Natural killer cell treated with Interleukin-12 subunit alpha and Interleukin-12 subunit beta and Interleukin-15 and Interleukin-18, amount 100 ng/mL, for 72 hours (primary cell): ENCODE measurements around the gene GNA15. TPM values are rescaled to one million over a fixed set of nuclear protein-coding genes. Genes with fewer than 3 reads are reported as not detected.
A peak's percentile ranks its signal among the peaks of the same experiment; 100 is the strongest.
"Not testable (repeated sequence)": the region's sequence is repeated elsewhere in the genome, so short reads cannot be mapped to it uniquely, and the experiment has no call there.

Experiments
- ATAC-seq, 2 donors: fragments of 150-1000 bp; cut with Tn5 transposase in 1 of 2; sonication (Bioruptor Pico), chemical (Tn5 transposase) in 1 of 2; 2 replicates each; pipeline ENCODE4 v1.10.0; 2021
- DNase-seq: peaks from one replicate; pipeline ENCODE4 v3.0.0; 2022; ENCODE audit warnings: low spot score
- H3K27ac Mint-ChIP-seq, 2 donors: 1 replicate in 1 of 2; 2 replicates in 1 of 2; pipeline ENCODE4 v1.8.0; 2022; ENCODE audit warnings: mixed read lengths in 2 of 2, mild to moderate bottlenecking in 1 of 2, moderate library complexity in 1 of 2
- H3K27me3 Mint-ChIP-seq, 2 donors: 1 replicate in 1 of 2; 2 replicates in 1 of 2; pipeline ENCODE4 v1.8.0; 2022; ENCODE audit warnings: mixed read lengths in 2 of 2
- H3K36me3 Mint-ChIP-seq: one replicate; pipeline ENCODE4 v1.8.0; 2022; ENCODE audit warnings: mixed read lengths
- H3K4me1 Mint-ChIP-seq, 2 donors: 1 replicate in 1 of 2; 2 replicates in 1 of 2; pipeline ENCODE4 v1.8.0; 2022; ENCODE audit warnings: low read depth in 2 of 2, mixed read lengths in 2 of 2, mild to moderate bottlenecking in 1 of 2
- H3K4me3 Mint-ChIP-seq: one replicate; pipeline ENCODE4 v1.8.0; 2022; ENCODE audit warnings: mixed read lengths
- H3K9me3 Mint-ChIP-seq: 2 replicates; pipeline ENCODE4 v1.8.0; 2022; ENCODE audit warnings: mixed read lengths
- total RNA-seq, 2 donors: library from RNA; stranded (reverse); gene quantifications; one replicate each; pipeline ENCODE4 v1.2.3, GENCODE V29; 2022

Gene GNA15
- total RNA-seq, 2 donors from 2014 or later = 22.2 to 33.3 TPM

GRCh38 chr19:3171894-3172672, 36.2 kb downstream of the GNA15 start:
- no peak overlapping the region for H3K27ac Mint-ChIP-seq
- no peak for DNase-seq
- H3K4me1 Mint-ChIP-seq = peaks cover 11 to 14% of the 10 kb centered on the region in 2 donors
- no peaks in the 10 kb centered on the region for H3K9me3 Mint-ChIP-seq
- no peaks in the 10 kb centered on the region for H3K27me3 Mint-ChIP-seq
- no peaks in the 10 kb centered on the region for H3K36me3 Mint-ChIP-seq
- peak; percentile 45 to 46 for ATAC-seq
- no peak overlapping the region for H3K4me3 Mint-ChIP-seq

- not testable (repeated sequence) for H3K9me3 Mint-ChIP-seq, H3K27me3 Mint-ChIP-seq, H3K36me3 Mint-ChIP-seq, H3K27ac Mint-ChIP-seq, H3K4me3 Mint-ChIP-seq, DNase-seq, ATAC-seq
- H3K4me1 Mint-ChIP-seq = peaks cover 13 to 14% of the 10 kb centered on the region in 2 donors
Observed at GRCh38 chr19:3172673-3173000, 36.8 kb downstream of the GNA15 start.

- Mint-ChIP-seq H3K27ac (peak overlapping the region; percentile 62 to 82), H3K36me3 (no peaks in the 10 kb centered on the region), H3K27me3 (no peaks in the 10 kb centered on the region), H3K4me3 (no peak overlapping the region), H3K4me1 (peaks cover 31 to 33% of the 10 kb centered on the region in 2 donors), H3K9me3 (no peaks in the 10 kb centered on the region)
- ATAC-seq (no peak), DNase-seq (no peak)
Observed at GRCh38 chr19:3175781-3176714, 40.2 kb downstream of the GNA15 start.

- Mint-ChIP-seq H3K27me3 (no peaks in the 10 kb centered on the region), H3K9me3 (no peaks in the 10 kb centered on the region), H3K27ac (peak overlapping the region; percentile 62 to 82), H3K4me3 (peak overlapping the region; percentile 51), H3K4me1 (peaks cover 31 to 33% of the 10 kb centered on the region in 2 donors), H3K36me3 (no peaks in the 10 kb centered on the region)
- peak in 1 of 2 donors; percentile 58 for ATAC-seq
- no peak for DNase-seq
Observed at GRCh38 chr19:3176715-3177501, 41.1 kb downstream of the GNA15 start.

GRCh38 chr19:3178377-3178972, 42.6 kb downstream of the GNA15 start, which contains the start of gene S1PR4:
TSS of gene S1PR4 (plus strand) at chr19:3178769. CDS start at chr19:3178793, 24 bp downstream.
- ATAC-seq = peak; percentile 80 to 81
- H3K27me3 Mint-ChIP-seq = no peaks in the 10 kb centered on the region
- no peak for DNase-seq
- peaks cover 31 to 33% of the 10 kb centered on the region in 2 donors for H3K4me1 Mint-ChIP-seq
- peak within 1 kb of the TSS; percentile 93 to 99 for H3K27ac Mint-ChIP-seq
- H3K4me3 Mint-ChIP-seq = peak within 1 kb of the TSS; percentile 96
- no peaks in the 10 kb centered on the region for H3K36me3 Mint-ChIP-seq
- no peaks in the 10 kb centered on the region for H3K9me3 Mint-ChIP-seq

- Mint-ChIP-seq H3K4me1 (peaks cover 34 to 38% of the 10 kb centered on the region in 2 donors), H3K9me3 (no peaks in the 10 kb centered on the region), H3K27ac (peak overlapping the region; percentile 93 to 99), H3K36me3 (no peaks in the 10 kb centered on the region), H3K27me3 (no peaks in the 10 kb centered on the region), H3K4me3 (peak overlapping the region; percentile 96)
- ATAC-seq = peak; percentile 41 to 73
- DNase-seq = no peak
Observed at GRCh38 chr19:3178973-3179738, 43.3 kb downstream of the GNA15 start.

- no peaks in the 10 kb centered on the region for H3K27me3 Mint-ChIP-seq
- peak overlapping the region; percentile 93 to 99 for H3K27ac Mint-ChIP-seq
- no peaks in the 10 kb centered on the region for H3K9me3 Mint-ChIP-seq
- H3K4me1 Mint-ChIP-seq = peaks cover 41 to 45% of the 10 kb centered on the region in 2 donors
- DNase-seq (no peak), ATAC-seq (peak; percentile 58 to 61)
- no peaks in the 10 kb centered on the region for H3K36me3 Mint-ChIP-seq
- H3K4me3 Mint-ChIP-seq = peak overlapping the region; percentile 96
Observed at GRCh38 chr19:3179739-3180293, 44.0 kb downstream of the GNA15 start.

GRCh38 chr19:3183721-3184641, 48.1 kb downstream of the GNA15 start:
- DNase-seq (no peak), ATAC-seq (no peak)
- Mint-ChIP-seq H3K27me3 (no peaks in the 10 kb centered on the region), H3K27ac (peak overlapping the region; percentile 97), H3K4me3 (peak overlapping the region; percentile 93), H3K4me1 (peaks cover 51 to 54% of the 10 kb centered on the region in 2 donors), H3K9me3 (no peaks in the 10 kb centered on the region), H3K36me3 (no peaks in the 10 kb centered on the region)

GRCh38 chr19:3184847-3185460, 49.1 kb downstream of the GNA15 start:
- no peaks in the 10 kb centered on the region for H3K27me3 Mint-ChIP-seq
- peaks cover 46 to 49% of the 10 kb centered on the region in 2 donors for H3K4me1 Mint-ChIP-seq
- peak overlapping the region; percentile 97 for H3K27ac Mint-ChIP-seq
- DNase-seq (no peak), ATAC-seq (peak; percentile 29 to 34)
- no peaks in the 10 kb centered on the region for H3K9me3 Mint-ChIP-seq
- H3K36me3 Mint-ChIP-seq = no peaks in the 10 kb centered on the region
- H3K4me3 Mint-ChIP-seq = peak overlapping the region; percentile 93

- Mint-ChIP-seq H3K27me3 (no peaks in the 10 kb centered on the region), H3K36me3 (no peaks in the 10 kb centered on the region), H3K27ac (peak within 1 kb of the TSS; percentile 97), H3K4me3 (peak within 1 kb of the TSS; percentile 93), H3K4me1 (peaks cover 41 to 43% of the 10 kb centered on the region in 2 donors), H3K9me3 (no peaks in the 10 kb centered on the region)
- ATAC-seq (peak; percentile 95 to 97), DNase-seq (peak; percentile 96)
Observed at GRCh38 chr19:3185461-3186159, 49.8 kb downstream of the GNA15 start, which contains the start of gene NCLN. TSS of gene NCLN (plus strand) at chr19:3185930. CDS start at chr19:3186031, 101 bp downstream.
